ENCODE data around the gene RPLP1.
A peak's percentile ranks its signal among the peaks of the same experiment; 100 is the strongest.

RPLP1 gene

DNA sequence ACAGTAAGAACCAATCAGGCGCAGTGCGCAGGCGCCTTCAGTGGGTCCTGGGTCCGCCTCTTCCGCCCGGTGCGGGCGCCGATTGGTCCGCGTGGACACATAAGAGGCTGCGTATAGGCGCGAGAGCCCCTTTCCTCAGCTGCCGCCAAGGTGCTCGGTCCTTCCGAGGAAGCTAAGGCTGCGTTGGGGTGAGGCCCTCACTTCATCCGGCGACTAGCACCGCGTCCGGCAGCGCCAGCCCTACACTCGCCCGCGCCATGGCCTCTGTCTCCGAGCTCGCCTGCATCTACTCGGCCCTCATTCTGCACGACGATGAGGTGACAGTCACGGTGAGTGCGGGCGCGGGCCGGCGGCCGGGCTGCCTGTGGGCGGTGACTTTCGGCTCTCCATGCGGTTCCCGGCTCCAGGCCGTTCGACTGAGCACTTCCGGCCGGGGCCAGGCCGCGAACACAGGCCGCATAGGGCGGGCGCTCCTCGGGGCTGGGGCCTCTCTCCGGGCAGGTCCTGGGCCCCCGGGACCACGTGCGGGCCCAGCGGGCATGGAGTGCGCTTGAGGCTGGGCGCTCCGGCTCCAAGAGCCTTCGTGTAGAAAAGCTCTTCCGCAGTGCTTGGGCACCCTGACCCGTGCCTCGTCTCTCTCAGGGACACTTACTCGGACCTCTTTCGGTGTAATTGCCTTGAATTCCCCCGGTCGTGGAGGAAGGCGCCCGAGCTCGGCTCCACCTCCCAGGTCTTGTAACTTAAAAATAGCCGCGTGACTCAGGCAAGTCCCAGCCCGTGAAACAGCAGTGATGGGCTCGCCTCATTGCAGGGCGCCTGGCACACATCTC is at the start of gene RPLP1:
RPLP1 (plus strand) TSS at position 127 of the 830 bp plus-strand sequence; CDS start at position 258, 131 bp downstream.
- TF ChIP-seq, protein P1, sequence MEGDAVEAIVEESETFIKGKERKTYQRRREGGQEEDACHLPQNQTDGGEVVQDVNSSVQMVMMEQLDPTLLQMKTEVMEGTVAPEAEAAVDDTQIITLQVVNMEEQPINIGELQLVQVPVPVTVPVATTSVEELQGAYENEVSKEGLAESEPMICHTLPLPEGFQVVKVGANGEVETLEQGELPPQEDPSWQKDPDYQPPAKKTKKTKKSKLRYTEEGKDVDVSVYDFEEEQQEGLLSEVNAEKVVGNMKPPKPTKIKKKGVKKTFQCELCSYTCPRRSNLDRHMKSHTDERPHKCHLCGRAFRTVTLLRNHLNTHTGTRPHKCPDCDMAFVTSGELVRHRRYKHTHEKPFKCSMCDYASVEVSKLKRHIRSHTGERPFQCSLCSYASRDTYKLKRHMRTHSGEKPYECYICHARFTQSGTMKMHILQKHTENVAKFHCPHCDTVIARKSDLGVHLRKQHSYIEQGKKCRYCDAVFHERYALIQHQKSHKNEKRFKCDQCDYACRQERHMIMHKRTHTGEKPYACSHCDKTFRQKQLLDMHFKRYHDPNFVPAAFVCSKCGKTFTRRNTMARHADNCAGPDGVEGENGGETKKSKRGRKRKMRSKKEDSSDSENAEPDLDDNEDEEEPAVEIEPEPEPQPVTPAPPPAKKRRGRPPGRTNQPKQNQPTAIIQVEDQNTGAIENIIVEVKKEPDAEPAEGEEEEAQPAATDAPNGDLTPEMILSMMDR (IDR thresholded peaks at IDR 0.05; ENCODE audit: borderline replicate concordance, insufficient read depth, low read depth, low read length): no peak
- H3K4me3 ChIP-seq (ENCODE audit: low read depth, low read length): peak within 1 kb of the TSS; percentile 99

DNA sequence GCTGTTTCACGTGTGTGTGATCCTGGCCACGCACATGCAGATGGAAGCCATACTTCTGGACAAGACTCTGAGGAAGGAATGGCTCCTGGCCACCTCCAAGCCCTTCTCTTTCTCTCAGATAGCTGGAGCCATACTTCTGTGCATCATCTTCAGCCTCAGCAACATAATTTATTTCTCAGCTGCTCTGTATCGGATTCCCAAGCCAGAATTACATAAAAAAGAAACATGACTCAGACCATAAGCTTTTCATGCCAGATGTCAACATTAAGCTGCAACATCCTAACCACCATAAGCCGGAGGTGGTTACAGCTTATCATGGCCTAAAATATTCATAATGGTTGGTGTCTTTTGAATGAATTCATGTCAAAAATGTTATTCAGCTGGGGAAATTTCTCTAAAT is 49.0 kb upstream of the RPLP1 start:
- TF ChIP-seq, protein P1 (IDR thresholded peaks at IDR 0.05; ENCODE audit: borderline replicate concordance, insufficient read depth, low read depth, low read length): no peak

GRCh38 chr15:69405110-69405509 is 47.5 kb upstream of the RPLP1 start:
- TF ChIP-seq, protein P1 (IDR thresholded peaks at IDR 0.05; ENCODE audit: borderline replicate concordance, insufficient read depth, low read depth, low read length): no peak
- H3K4me3 ChIP-seq (ENCODE audit: low read depth, low read length): no peak overlapping the region

More for the DNA sequence above, 49.0 kb upstream of the RPLP1 start:
- H3K4me3 ChIP-seq (ENCODE audit: low read depth, low read length): no peak overlapping the region

GRCh38 chr15:69407719-69408400 is 44.8 kb upstream of the RPLP1 start:
- no peak overlapping the region for H3K4me3 ChIP-seq (ENCODE audit: low read depth, low read length)
- TF ChIP-seq, protein P1 (IDR thresholded peaks at IDR 0.05; ENCODE audit: borderline replicate concordance, insufficient read depth, low read depth, low read length): no peak

DNA sequence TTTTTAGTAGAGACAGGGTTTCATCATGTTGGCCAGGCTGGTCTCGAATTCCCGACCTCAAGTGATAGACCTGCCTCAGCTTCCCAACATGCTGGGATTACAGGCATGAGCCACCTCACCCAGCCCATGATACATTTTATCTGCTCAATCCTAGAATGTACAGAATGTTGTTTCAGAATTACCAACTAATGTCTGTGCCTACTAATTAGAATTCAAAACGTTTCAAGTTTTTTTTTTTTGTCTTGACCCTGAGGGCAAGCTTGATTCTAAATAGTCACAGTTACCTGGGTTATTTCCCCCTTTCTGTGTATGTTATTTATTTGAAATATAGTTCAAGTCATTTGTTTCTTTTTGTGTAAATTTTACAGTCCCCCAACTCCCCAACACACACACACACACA is 43.8 kb upstream of the RPLP1 start:
- TF ChIP-seq, protein P1 (IDR thresholded peaks at IDR 0.05; ENCODE audit: borderline replicate concordance, insufficient read depth, low read depth, low read length): no peak
- no peak overlapping the region for H3K4me3 ChIP-seq (ENCODE audit: low read depth, low read length)

DNA sequence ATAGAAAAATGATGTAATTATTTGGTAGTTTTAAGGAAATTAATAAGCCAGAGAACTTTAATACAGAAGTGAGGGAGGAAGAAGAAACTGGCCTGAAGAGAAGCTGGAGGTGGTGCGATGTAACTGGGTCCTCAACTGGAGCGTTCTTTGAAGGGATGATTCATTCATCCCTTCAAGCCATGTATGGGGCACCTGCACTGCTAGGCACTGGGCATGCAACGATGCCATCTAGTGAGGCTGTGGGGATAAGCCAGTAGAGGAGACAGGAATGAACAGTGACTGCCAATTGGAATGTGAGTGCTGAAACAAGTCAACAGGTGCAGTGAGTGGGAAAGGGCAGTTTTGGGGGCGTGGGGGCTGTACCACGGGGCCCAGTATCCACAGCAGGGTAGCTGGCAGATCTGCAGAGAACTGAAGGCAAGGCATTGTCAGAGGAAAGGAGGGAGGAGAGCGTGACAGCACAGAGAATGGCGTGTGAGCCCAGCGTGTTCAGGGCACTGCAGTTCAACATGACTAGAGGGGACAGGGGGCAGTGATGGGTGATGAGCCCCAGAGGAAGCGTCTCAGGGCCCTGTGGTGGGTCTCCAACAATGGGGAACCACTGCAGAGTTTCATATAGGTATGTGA is 42.3 kb upstream of the RPLP1 start:
- TF ChIP-seq, protein P1 (IDR thresholded peaks at IDR 0.05; ENCODE audit: borderline replicate concordance, insufficient read depth, low read depth, low read length): no peak
- H3K4me3 ChIP-seq (ENCODE audit: low read depth, low read length): no peak overlapping the region

Measured in GM12875 (cell line).